GM18867 (cell line): Measurements from ENCODE around the gene SFI1.

ENCODE experiments used
- ATAC-seq: cut with Tn5 transposase; IDR thresholded peaks from one replicate; pipeline ENCODE4 v1.9.1; 2021; ENCODE audit warnings: mild to moderate bottlenecking, moderate library complexity; ENCODE audit not compliant: unreplicated experiment

Gene SFI1

DNA sequence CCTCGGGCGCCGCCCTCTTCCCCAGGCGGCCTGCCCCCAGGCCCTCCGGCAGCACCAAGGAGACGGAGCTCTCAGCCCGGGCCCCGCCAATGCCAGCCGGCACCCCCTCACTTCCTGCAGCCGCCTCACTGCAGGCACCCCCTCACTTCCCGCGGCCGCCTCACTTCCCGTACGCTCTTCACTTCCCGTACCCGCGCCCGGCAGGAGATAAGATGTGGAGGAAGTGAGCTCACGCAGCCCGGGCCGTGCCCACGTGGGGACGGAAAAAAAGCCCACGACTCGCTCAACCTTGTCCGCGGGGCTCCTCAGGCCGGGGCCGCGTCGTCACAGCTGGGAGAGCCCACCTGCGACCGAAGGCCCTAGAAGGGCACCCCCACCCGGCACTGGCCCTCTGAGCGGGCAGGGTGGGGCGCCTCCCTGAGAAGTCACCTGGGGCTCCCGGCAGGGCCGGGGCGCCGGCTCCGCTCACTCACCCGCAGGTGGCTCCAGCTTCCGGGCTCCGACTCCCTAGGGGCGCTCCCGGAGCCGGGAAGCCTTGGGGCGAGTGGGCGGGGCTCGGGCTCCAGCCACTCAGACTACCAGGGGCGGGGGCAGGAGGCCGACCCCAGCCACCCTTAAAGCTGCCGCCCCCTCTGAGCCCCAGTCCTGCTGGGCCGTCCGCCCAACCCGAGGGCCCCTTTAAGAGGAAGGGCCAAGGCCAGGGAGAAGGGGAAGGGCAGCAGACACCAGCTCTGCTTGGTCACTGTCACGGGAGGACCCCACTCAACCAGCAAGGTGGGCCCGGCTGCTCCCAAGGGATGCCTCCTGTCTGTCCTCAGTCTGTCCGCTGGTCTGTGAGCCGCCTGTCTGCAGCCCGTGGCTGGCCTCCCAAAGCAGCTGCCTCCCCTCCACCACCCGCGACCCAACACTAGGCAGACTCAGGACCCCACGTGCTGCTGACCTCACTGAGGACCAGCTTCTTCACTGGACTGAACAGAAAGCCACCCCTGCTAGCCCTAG, 134.3 kb downstream of the SFI1 start:
- ATAC-seq: peak; percentile 48

DNA sequence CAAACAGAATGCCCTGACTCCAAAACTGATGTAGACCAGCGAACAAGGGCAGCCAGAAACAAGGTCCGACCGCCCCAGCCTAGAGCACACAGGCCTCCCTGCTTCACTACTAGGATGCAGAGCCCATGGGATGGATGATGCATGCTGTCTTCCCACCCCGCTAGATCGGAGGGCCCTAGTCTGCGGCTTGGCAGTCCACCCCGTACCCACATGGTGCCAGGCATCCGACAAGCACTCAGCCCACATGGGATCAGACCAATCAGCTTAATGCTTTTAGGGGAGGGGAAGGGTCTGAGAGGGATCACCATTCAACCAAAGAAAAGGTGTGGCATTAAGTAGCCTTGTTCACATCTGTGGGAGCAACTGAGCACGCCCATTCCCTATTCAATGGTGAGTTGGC, 135.1 kb downstream of the SFI1 start:
- no peak for ATAC-seq

DNA sequence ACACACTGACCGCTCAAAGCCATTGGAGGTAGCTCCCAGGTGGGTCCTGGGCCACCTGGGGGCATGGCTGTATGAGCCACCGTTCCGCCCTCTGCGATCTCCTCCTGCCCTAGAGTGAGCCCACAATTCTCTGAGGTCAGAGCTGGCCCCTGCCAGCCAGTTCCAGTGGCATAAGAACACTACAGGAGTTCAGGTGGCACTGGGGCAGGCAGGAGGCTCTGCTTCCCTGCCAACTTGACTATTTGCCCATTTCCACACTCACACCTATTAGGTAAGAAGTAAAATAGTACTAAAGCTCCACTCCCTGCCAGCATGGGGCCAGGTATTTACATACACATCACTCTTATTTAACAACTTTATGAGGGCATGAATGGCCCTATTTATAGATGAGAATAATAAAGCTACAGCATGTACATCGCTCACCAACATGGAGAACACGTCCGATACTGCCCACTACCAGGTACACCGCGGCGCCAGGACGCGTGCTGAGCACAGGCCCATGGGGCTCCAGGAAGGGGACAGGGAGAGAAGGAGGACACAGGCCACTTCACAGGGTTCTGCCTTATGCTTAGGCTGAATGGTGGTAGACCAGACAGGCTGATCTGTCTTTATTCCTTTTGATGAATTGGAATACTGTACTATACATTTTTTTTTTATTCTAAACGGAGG, 139.4 kb downstream of the SFI1 start:
- ATAC-seq: no peak

DNA sequence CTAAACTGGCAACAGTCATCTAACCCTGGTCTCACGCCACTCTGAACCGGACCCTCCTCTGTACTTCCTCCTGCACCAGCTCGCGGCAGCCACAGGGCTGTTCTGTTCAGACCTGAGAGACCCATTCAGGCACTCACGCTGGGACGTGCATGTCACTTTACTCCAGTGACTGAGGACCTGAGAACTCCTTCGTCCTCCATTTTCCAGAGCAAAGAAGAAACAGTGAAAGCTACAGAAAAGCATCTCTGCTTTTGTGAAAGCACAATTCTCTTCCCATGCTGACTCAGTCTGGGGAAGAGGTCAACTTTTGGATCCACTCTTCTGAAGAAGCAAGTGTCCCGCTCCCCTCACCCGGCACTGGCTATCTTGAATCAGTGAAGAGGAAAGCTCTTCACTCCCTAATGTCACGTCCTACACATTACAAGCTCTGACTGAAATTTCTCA, 141.1 kb downstream of the SFI1 start:
- peak; percentile 58 for ATAC-seq

DNA sequence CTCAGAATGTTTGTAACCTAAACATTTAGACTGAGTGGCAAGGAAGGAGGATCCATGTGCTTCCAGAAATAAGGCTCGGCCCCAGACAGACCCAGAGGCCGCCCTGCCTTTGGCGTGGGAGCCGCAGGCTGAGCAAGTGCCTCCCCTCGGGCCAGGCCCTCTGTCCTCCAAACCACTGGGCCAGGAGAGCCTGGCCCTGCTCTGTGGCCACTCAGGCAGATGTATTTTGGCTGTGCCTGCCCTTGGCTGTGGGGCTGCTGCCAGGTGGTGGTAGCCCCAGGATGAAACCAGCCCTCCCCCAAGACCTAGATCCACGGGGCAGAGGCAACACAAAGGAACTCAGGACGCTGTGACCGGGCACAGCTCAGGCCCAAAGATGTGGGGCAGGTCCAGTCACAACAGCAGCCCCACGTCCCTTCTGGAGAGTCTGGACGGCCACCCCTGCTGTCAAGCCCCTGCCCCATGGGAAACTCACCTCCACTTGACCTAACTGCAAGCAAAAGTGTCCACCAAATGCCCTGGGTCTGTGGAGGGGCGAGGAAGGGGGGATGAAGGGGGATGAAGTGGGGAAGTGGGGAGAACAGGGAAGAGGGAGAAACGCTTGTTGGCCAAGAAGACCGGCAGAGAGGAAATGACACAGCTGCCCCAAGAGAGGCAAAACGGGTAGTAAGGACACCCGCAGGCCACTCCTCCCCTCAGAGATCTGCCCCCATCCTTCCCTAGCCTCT, 141.7 kb downstream of the SFI1 start:
- peak; percentile 38 for ATAC-seq

DNA sequence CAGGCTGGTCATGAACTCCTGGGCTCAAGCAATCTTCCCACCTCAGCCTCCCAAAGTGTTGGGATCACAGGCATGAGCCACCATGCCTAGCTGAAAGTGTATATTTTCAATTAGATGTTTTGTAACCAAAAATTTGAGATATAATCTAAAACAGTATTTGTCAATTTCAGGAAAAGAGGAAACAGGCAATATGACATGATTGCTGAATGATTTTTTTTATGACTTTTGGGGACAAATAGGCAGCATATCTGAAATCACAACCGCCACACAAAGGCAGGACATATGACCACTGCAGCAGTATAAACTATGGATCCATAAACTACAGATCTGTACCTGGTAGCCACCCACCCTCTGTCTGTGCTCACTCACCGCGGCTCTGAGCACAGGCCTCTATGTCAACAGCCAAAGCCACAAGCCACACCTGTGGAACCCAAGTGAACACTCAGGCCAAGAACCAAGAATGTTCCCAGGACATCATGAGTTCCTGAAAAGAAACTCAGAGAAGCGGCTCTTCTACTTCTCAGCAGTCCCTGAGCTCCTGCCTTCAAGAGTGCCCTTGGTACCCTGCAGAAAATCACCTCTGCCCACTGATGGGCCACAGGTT, 143.2 kb downstream of the SFI1 start:
- ATAC-seq: no peak

DNA sequence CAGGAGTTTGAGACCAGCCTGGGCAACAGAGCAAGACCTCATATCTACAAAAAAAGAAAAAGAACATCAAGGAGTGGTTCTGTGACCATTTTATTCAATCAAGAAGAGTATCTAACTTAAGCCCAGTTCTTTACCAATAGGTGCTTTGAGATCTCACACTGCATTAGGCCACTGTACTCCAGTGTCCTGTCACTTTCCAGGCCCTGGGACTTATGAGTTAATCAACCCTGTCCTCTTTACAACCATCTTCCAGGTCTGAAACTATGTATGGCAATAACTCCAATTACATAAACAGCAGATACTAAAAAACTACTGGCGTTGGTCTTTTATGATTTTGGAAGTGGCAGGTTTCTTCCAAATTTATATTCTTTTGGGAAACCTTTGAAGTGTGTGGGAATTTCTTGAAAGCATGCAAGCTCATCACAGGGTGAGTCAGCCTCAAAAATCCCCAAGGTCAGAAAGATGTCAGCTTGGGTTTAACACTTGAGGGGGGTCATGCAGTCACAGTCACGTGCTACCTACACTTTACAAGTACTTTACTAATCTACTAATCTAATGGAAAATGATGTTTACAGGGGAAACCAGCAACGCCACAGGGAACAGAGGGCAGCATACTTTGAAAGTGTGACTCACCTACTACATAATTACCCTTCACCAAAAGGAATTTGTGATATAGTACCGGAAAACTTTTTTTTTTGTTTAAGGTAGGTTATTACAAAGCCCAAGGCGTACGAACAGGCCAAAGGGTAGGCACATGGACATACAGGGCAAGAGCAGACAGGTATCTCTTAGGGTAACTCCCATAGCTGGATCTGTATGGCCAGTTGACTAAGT, 150.1 kb downstream of the SFI1 start:
- peak; percentile 51 for ATAC-seq

DNA sequence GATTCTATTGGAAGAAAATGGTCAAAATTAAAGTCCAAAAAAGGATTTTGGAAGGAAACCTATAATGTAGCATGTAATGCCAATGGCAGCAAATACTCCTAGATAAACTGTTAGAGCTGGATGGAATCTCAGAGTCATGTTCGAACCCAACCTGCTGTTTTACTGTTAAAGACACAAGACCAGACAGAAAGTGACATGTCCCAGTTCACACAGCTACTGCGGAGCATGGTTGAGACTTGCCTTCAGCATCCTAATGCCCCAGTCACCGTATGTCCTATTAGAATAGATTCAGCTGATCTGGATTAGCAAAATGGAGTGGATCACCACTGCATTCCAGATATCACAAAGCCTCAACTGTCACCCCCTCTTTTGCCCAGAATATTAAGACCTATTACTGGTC, 150.7 kb downstream of the SFI1 start:
- ATAC-seq: no peak

DNA sequence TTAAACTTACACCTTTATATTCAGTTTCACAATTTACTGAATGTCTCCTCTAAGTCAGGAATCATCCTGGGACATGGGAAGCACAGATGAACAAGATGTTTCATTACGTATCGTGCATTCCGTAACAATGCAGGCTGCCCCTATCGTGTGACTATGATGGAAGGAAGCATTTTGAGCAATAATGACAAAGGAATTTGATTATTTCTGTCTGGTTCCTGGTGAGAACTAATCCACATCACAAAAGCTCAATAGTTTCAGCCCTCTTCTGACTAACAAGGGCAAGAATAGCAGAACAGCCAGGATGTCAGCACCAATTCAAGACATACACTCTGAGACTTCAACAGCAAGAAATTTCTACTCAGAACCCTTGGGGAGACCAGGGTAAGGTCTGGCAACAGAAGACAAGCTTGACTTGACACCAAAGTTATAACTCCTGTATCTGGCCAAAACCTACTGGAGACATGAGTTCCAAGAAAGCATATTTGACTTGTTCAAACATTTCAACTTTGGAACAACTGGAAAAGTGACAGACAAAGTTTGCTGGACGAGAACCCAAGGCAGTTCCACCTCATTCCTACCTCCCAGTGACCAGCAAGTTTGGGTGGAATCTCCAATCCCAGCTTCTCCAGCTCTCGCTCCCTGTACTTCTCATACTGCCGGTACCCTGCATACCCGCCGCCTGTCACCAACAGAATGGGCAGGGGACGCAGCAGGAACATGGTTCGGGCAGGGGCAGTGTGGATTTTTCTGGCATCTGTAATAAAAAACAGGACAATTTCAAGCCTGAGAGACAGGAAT, 151.4 kb downstream of the SFI1 start:
- no peak for ATAC-seq

DNA sequence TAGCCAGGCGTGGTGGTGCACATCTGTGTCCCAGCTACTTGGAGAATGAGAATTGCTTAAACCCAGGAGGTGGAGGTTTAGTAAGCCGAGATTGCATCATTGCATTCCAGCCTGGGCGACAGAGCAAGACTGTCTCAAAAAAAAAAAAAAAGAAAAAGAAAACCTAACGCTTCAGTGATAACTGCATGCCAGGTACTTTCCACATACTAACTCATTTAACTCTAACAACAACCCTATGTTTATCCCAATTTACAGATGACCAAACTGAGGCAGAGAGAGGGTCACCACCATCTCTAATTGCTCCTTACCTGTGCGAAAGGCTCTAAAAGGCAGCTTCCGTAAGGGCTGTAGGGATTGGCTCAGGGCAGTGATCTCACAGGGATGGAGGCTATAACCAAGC, 154.1 kb downstream of the SFI1 start:
- ATAC-seq: no peak

DNA sequence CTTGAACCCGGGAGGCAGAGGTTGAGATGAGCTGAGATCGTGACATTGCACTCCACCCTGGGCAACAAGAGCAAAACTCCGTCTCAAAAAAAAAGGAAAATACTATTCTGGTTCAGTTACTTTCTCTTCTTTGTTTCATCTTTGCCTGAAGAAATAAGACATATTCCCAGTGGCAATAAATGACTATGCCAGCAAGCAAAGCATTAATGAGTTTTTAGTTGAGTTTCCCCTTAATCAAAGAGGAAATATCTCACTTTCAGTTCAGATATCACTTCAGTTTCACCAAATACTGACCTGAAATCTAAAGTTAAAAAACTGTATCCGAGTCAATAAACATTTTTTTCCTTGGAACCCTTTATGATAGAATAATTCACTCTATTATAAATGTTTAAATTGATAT, 155.3 kb downstream of the SFI1 start:
- no peak for ATAC-seq

DNA sequence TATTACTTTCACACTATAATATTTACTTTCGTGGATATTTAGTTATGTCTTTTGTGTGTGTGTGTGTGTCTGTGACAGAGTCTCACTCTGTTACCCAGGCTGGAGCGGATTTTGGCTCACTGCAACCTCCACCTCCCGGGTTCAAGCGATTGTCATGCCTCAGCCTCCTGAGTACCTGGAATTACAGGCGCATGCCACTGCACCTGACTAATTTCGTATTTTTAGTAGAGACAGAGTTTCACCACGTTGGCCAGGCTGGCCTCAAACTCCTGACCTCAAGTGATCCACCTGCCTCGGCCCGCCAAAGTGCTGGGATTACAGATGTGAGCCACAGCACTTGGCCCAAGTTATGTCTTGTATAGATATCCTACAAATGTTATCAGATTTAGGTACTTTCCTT, 155.8 kb downstream of the SFI1 start:
- no peak for ATAC-seq

DNA sequence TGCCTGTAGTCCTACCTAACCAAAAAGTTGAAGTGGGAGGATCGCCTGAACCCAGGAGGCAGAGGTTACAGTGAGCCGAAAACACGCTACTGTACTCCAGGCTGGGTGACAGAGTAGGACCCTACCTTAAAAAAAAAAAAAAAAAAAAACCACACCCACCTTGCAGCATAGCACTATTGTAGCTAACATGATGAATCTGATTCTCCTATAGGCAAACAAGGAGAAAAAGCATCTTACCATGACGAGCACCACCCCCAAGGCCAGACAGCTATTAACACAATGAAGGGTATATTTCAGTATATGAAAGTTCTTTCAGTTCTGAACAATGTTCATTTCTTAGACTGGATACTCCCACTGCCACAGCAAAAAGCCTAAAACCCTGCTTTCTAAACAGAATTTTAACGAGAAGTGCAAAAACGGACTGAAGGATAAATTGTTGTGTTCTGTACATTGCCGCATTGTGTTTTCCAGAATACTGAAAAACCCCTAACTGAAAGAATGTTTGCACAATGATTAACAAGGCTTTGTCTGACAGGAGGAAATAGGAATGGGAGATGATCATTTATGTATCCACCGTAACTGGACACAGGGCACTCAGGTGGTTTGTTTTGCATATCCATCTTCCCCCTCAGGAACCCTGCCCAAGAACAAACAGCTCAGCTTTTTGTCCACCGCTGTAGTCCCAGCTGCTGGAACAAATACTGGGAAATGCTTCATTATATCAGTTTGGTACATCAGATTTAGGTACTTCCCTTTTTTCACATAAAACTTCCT, 156.8 kb downstream of the SFI1 start:
- ATAC-seq: no peak

DNA sequence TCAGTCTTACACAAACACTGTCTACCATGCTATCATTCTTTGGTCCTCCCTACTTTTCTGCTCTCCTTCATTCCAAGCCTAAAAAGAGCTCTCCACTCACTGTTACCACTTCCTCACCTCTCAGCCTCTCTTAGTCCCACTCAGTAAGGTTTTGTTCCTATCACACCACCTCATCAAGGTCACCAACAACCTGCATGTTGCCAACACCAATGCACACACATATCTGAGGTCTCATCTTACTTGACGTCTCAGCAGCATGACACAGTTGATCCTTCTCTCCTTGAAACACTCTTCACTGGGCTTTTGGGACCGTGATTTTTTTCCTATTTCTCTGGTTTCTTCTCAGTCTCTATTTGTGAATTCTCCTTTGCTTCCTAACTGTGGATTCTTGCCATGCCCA, 157.6 kb downstream of the SFI1 start:
- ATAC-seq: no peak

DNA sequence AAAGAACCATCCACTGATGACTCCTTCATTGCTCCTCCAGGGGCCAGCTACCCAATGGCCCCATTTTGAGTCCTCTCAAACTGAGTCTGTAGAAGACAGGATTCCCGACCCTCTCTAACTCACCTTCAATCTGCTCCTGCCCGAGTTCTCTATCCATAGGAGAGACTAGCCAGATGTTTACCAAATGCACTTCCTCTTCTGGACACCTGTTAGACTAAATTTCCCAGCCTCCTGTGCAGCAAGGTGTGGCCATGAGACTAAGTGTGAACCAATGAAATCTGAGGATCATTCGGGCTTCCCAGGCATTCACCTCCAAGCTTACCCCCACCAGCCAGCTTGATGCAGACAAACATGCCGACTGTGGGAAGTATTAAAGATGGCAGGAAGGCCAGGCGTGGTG, 158.1 kb downstream of the SFI1 start:
- ATAC-seq: no peak

DNA sequence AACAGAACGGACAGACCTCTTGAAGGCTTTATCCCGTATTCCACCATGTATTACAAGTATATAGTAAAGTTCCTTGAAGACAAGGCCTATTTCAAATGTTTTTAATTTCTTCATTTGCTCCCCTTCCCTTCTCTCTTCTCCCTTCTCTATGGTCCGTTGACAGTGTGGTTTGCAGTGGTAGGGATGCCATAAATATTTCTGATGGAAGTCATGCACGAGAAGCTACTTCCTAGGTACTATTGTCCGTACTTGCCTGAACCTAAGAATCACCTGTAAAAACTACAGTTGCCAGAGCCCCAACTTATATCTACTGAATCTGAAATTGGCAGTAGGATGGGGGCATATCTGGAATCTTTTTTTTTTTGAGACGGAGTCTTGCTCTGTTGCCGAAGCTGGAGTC, 162.9 kb downstream of the SFI1 start:
- ATAC-seq: no peak

DNA sequence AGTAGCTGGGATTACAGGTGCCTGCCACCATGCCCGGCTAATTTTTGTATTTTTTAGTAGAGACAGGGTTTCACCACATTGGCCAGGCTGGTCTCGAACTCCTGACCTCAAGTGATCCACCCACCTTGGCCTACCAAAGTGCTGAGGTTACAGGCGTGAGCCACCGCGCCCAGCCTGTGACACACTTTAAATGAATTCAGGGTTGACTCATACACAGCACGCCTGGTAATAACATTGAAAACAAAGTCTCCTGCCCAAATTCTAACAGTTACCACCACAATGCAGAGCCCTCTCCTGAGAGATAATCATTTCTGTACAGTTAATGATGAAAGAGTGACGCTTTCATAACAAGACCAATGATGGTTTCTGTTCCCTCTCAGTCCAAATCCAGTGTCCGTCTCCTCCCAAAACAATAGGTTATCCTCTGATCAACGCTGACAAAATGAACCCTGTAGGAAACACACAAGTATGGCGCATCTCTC, 164.6 kb downstream of the SFI1 start:
- peak; percentile 20 for ATAC-seq

DNA sequence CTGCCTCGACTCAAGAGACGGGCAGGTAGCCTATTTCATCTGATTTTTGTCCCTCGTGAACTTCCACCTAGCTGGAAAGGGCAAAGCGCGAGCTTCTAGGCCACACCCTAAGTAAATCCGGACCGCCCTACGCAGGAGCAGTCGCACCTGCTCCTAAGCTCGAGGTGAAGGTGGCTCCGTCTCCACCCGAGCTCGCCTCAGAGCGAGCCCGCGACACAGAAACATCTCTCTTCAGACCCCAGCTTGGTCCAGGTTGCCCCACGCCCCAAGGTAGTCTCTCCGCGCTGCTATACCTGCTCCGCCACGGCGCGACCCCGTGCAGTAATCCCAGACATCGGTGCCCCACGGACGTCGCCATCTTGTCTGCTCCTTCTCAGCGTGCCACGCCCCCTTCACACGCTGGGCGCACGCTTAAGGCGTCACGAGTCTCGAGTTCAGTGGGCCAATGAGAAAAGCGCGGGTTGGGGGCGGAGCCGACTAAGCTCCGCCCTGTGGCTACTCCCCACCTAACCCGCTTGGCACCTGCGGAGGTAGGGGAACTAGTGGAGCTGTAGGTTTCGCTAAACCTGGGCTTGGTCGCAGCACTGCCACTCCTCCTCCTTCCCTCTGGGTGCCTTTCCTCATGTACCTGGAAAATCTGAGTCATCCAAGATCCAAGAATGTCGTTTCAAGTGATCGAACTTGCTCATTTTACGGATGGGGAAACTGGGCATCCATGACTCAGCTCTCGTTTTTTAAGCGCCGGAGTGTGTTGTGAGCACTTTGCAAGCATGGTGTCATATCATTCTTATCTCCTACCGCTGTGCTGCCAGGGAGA, 165.7 kb downstream of the SFI1 start, which contains the start of gene PISD:
PISD (minus strand) TSS at position 365 of the 817 bp plus-strand sequence; CDS start at position 358, 7 bp downstream.
- peak; percentile 82 for ATAC-seq
